Sciatic nerve (tissue), 1 donor: ENCODE results near the gene ADGRF4. TPM values are rescaled to one million over a fixed set of nuclear protein-coding genes. Genes with fewer than 3 reads are reported as not detected.

Experiments used
- total RNA-seq: library from RNA; stranded (reverse); fragmentation: NEBNext Ultra II Directional; extraction: Animal tissue kit (Norgen Biotek cat#: 25700); gene quantifications from one replicate; pipeline ENCODE4 v1.2.1, GENCODE V29; 2021
- donor health status: DM: no; HTN: no; CAD: no.

Gene ADGRF4
- total RNA-seq, 1 donor from 2014 or later, result not detected

Other genes with a start within 250 kb of the ADGRF4 start
- gene CD2AP, start 220.8 kb upstream of the ADGRF4 start, total RNA-seq, result 27.5 TPM
- not detected for gene OPN5, start 83.5 kb downstream of the ADGRF4 start, total RNA-seq